ENCODE measurements around the gene SULT4A1.

Gene SULT4A1

DNA sequence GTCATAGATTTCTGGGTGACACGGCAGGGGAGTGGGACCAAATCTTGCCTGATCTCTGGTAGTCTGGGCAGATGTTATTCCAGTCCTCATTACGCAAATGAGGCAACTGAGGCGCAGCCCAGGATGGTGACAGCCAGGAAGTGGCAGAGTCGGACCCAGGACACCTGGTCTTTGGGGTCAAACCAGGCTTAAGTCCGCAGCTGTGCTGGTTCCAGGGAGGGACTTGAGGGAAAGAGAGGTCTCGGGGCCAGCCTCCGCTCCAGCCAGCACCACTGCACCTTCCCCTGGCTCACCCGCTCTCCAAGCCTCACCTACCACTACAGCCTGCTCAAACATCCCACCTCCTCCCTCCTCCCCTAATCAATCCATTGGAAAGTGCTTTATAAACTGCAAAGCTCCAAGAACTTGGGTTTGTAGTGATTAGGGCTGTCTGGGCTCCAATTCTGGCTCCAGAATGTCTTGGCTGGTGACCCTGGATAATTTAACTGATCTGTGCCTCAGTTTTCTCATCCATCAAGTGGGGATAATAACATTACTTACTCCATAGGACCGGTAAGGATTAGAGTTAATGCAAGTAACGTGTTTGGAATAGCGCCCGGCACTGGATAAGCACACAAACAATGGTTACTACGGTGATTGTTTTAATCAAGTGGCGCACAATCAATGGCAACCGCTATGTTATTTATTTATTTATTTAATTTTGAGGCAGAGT, 30.0 kb upstream of the SULT4A1 start:
- H3K9me3 ChIP-seq (ENCODE audit: low read length), result no peaks in the 10 kb centered on the region
- H3K27me3 ChIP-seq (ENCODE audit: insufficient read depth, low read length), result peaks cover 66% of the 10 kb centered on the region
- no peaks in the 10 kb centered on the region for H3K36me3 ChIP-seq (ENCODE audit: insufficient read depth, low read length)
- H3K4me1 ChIP-seq (ENCODE audit: insufficient read depth, low read length), result no peaks in the 10 kb centered on the region
- H2AFZ ChIP-seq (ENCODE audit: low read depth, low read length), result no peak overlapping the region
- no peak overlapping the region for H3K4me3 ChIP-seq (ENCODE audit: low read length)

DNA sequence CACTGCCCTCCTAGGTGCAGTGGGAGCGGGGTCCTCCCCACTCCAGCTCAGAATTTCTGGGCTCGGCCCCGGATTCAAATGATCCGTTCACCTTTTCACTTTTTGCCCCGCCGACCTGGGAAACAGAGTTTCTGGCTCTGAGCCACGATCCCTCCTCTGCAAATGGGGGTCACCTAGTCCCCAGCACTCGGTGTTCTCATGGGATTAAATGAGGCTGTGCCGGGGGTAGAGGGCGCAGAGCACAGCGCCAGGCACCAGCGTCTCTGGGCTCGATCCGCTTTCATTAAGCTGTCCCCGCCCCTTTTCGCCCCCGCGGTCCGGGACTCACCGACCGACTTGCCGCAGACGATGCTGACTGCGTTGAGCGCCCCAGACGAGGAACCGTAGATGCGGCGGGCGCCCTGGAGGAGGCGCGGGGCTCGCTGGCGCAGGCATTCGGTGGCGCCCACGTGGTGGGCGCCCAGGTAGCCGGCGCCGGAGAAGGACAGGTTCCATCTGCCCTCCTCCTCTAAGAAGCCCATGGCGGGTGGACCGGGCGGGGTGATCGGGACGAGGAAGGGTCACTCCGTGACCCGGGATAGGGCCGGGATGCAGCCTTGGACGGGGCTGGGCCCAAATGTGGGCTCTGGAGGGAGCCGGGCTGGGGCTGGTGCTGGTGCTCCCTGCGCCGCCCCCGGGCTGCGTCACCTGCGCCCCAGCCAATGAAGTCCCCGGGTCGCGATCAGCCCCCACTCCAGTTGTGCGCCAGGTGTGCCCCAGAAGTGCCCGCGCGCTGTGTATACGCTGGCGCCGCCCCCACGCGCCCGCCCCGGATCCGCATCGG, 29.3 kb upstream of the SULT4A1 start, which contains the start of gene PNPLA5:
TSS of gene PNPLA5 (minus strand) at position 654 of the 823 bp plus-strand sequence. CDS start at position 521, 133 bp downstream.
- Histone ChIP-seq H3K9me3 (ENCODE audit: low read length) (no peaks in the 10 kb centered on the region), H3K4me1 (ENCODE audit: insufficient read depth, low read length) (no peaks in the 10 kb centered on the region), H3K36me3 (ENCODE audit: insufficient read depth, low read length) (no peaks in the 10 kb centered on the region), H3K27me3 (ENCODE audit: insufficient read depth, low read length) (peaks cover 66% of the 10 kb centered on the region), H2AFZ (ENCODE audit: low read depth, low read length) (no peak within 1 kb of the TSS), H3K4me3 (ENCODE audit: low read length) (no peak within 1 kb of the TSS)

DNA sequence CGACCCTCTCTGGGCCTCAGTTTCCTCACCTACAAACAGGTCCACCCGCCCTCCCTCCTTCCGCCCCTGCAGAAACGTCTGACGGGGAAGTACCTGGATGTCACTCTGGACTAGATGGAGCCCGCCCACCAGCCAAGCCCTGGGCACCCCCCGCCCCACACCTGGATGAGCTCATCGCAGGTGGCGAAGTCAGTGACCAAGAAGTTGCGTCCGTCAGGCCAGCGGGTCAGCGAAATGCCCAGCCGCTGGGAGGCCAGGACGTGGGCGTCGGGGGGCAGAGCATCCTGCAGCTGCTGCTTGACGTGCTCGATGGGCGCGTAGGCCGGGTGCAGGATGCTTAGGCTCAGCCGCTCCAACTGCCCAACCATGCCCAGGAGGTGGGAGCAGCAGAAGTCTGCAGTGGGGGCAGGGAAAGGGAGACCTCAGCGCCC, 28.6 kb upstream of the SULT4A1 start:
- Histone ChIP-seq H3K27me3 (ENCODE audit: insufficient read depth, low read length) (peaks cover 64% of the 10 kb centered on the region), H3K4me3 (ENCODE audit: low read length) (no peak overlapping the region)

DNA sequence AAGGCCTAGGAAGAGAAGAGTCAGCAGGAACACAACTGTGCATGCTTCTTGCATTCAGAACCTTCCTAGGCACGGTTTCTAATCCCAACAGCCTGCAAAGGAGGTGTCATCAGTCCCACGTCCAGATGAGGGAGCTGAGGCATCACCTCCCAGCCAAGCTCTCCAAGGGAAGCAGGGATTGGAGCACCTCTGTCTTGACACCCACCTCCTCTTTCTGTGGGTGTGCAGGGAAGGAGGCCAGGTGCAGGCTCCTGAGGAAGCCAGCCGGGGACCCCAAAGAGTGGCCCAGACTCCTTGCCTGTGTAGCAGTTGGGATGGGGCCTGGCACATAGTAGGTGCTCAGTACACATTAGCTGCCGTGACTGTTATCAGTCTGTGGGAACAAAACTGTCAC, 27.5 kb upstream of the SULT4A1 start:
- no peaks in the 10 kb centered on the region for H3K4me1 ChIP-seq (ENCODE audit: insufficient read depth, low read length)
- H3K27me3 ChIP-seq (ENCODE audit: insufficient read depth, low read length), result peaks cover 56% of the 10 kb centered on the region

More for the DNA sequence above, 28.6 kb upstream of the SULT4A1 start:
- Histone ChIP-seq H3K9me3 (ENCODE audit: low read length) (no peaks in the 10 kb centered on the region), H3K4me1 (ENCODE audit: insufficient read depth, low read length) (no peaks in the 10 kb centered on the region), H2AFZ (ENCODE audit: low read depth, low read length) (no peak overlapping the region), H3K36me3 (ENCODE audit: insufficient read depth, low read length) (no peaks in the 10 kb centered on the region)

GRCh38 chr22:43889201-43889859, 27.0 kb upstream of the SULT4A1 start:
- H2AFZ ChIP-seq (ENCODE audit: low read depth, low read length), result no peak overlapping the region
- H3K27me3 ChIP-seq (ENCODE audit: insufficient read depth, low read length), result peaks cover 53% of the 10 kb centered on the region
- no peaks in the 10 kb centered on the region for H3K36me3 ChIP-seq (ENCODE audit: insufficient read depth, low read length)
- no peak overlapping the region for H3K4me3 ChIP-seq (ENCODE audit: low read length)
- no peaks in the 10 kb centered on the region for H3K4me1 ChIP-seq (ENCODE audit: insufficient read depth, low read length)
- H3K9me3 ChIP-seq (ENCODE audit: low read length), result no peaks in the 10 kb centered on the region

More for the DNA sequence above, 27.5 kb upstream of the SULT4A1 start:
- no peak overlapping the region for H2AFZ ChIP-seq (ENCODE audit: low read depth, low read length)
- no peaks in the 10 kb centered on the region for H3K36me3 ChIP-seq (ENCODE audit: insufficient read depth, low read length)
- H3K4me3 ChIP-seq (ENCODE audit: low read length), result no peak overlapping the region
- no peaks in the 10 kb centered on the region for H3K9me3 ChIP-seq (ENCODE audit: low read length)

DNA sequence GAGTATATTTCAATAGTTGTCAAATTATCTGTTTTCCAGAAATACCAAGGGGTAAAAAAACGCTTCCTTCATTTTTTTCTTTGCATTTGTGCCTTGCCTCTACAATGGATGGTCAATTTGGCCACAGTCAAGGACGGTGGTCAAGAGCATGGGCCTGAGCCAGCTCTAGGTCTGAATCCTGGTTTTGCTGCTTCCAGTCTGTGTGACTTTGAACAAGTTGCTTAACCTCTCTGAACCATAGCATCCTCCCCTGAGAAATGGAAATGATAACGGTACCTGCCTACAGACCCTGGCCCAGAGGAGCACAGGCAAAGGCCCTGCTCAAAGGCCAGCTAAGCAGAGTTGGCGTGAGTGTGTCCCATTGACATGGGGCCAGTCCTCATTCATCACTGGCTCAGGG, 26.4 kb upstream of the SULT4A1 start:
- Histone ChIP-seq H3K4me1 (ENCODE audit: insufficient read depth, low read length) (no peaks in the 10 kb centered on the region), H3K27me3 (ENCODE audit: insufficient read depth, low read length) (peaks cover 47% of the 10 kb centered on the region), H3K4me3 (ENCODE audit: low read length) (no peak overlapping the region), H3K9me3 (ENCODE audit: low read length) (no peaks in the 10 kb centered on the region), H2AFZ (ENCODE audit: low read depth, low read length) (no peak overlapping the region), H3K36me3 (ENCODE audit: insufficient read depth, low read length) (no peaks in the 10 kb centered on the region)

- Histone ChIP-seq H3K4me3 (ENCODE audit: low read length) (no peak overlapping the region), H3K27me3 (ENCODE audit: insufficient read depth, low read length) (peaks cover 35% of the 10 kb centered on the region), H2AFZ (ENCODE audit: low read depth, low read length) (no peak overlapping the region), H3K36me3 (ENCODE audit: insufficient read depth, low read length) (no peaks in the 10 kb centered on the region), H3K4me1 (ENCODE audit: insufficient read depth, low read length) (no peaks in the 10 kb centered on the region), H3K9me3 (ENCODE audit: low read length) (no peaks in the 10 kb centered on the region)
Measured at GRCh38 chr22:43887391-43887790, 25.1 kb upstream of the SULT4A1 start.

GRCh38 chr22:43886231-43886630, 23.9 kb upstream of the SULT4A1 start:
- no peak overlapping the region for H3K4me3 ChIP-seq (ENCODE audit: low read length)
- H2AFZ ChIP-seq (ENCODE audit: low read depth, low read length), result no peak overlapping the region
- no peaks in the 10 kb centered on the region for H3K4me1 ChIP-seq (ENCODE audit: insufficient read depth, low read length)
- no peaks in the 10 kb centered on the region for H3K36me3 ChIP-seq (ENCODE audit: insufficient read depth, low read length)
- no peaks in the 10 kb centered on the region for H3K9me3 ChIP-seq (ENCODE audit: low read length)
- H3K27me3 ChIP-seq (ENCODE audit: insufficient read depth, low read length), result peaks cover 23% of the 10 kb centered on the region

- Histone ChIP-seq H3K36me3 (ENCODE audit: insufficient read depth, low read length) (no peaks in the 10 kb centered on the region), H3K4me3 (ENCODE audit: low read length) (no peak overlapping the region), H3K4me1 (ENCODE audit: insufficient read depth, low read length) (no peaks in the 10 kb centered on the region), H2AFZ (ENCODE audit: low read depth, low read length) (no peak overlapping the region), H3K27me3 (ENCODE audit: insufficient read depth, low read length) (peaks cover 19% of the 10 kb centered on the region), H3K9me3 (ENCODE audit: low read length) (no peaks in the 10 kb centered on the region)
Measured at GRCh38 chr22:43885786-43886185, 23.5 kb upstream of the SULT4A1 start.

DNA sequence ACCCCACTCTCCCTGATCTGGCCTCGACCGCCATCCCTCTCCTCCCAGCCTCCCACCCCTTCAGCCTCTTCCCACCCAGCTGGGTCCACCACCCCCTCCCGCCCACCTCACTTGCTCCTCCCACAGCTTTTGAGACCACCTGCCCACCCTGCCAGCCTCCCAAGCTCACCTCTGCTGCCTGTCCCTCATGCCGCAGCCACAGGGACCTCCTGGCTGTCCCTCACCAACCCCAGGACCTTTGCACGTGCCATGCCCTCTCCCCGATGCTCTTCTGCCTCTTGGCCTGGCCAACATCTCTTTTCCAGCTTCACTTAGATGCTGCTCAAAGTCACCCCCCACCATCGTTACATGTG, 23.0 kb upstream of the SULT4A1 start:
- no peak overlapping the region for H2AFZ ChIP-seq (ENCODE audit: low read depth, low read length)
- no peaks in the 10 kb centered on the region for H3K9me3 ChIP-seq (ENCODE audit: low read length)
- peaks cover 14% of the 10 kb centered on the region for H3K27me3 ChIP-seq (ENCODE audit: insufficient read depth, low read length)
- H3K36me3 ChIP-seq (ENCODE audit: insufficient read depth, low read length), result no peaks in the 10 kb centered on the region
- H3K4me1 ChIP-seq (ENCODE audit: insufficient read depth, low read length), result no peaks in the 10 kb centered on the region
- no peak overlapping the region for H3K4me3 ChIP-seq (ENCODE audit: low read length)

DNA sequence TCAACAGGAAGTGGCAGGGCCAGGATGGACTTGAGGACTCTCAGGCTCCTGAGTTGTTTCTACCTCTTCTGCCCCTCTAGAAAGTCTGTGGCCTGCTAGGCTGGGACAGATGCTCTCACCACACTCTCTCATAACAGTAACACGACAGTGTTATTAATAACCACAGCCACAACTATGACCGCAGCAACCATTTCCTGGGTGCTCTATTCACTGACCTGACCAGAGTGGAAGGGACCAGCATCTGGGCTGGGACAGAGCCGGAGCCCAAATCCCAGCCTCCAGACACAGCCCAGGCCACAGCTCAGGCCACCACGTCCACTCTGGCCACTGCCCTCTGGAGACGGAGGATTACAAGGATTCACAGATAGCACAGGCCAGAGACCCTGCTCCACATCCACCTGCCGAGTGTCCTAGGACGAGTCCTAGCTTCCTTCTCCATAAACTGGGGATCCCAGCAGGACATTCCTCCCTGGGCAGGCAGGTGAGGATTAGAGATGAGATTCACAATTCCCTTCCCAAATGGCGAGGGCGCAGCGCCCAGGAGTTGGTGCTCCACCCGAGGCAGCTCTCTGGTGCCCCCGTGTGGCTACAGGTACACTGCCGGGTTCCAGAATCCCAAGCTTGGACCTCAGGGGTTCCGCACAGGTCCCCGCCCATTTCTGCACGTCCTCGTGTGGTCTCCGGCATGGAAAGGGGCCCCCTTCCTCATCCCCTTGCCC, 22.4 kb upstream of the SULT4A1 start:
- Histone ChIP-seq H2AFZ (ENCODE audit: low read depth, low read length) (no peak overlapping the region), H3K36me3 (ENCODE audit: insufficient read depth, low read length) (no peaks in the 10 kb centered on the region), H3K9me3 (ENCODE audit: low read length) (no peaks in the 10 kb centered on the region), H3K4me3 (ENCODE audit: low read length) (no peak overlapping the region), H3K27me3 (ENCODE audit: insufficient read depth, low read length) (peaks cover 8% of the 10 kb centered on the region), H3K4me1 (ENCODE audit: insufficient read depth, low read length) (no peaks in the 10 kb centered on the region)

GRCh38 chr22:43883719-43884415, 21.6 kb upstream of the SULT4A1 start:
- H3K27me3 ChIP-seq (ENCODE audit: insufficient read depth, low read length), result peaks cover 1% of the 10 kb centered on the region
- peaks cover under 1% of the 10 kb centered on the region for H3K4me1 ChIP-seq (ENCODE audit: insufficient read depth, low read length)
- no peaks in the 10 kb centered on the region for H3K9me3 ChIP-seq (ENCODE audit: low read length)
- no peak overlapping the region for H2AFZ ChIP-seq (ENCODE audit: low read depth, low read length)
- no peak overlapping the region for H3K4me3 ChIP-seq (ENCODE audit: low read length)
- H3K36me3 ChIP-seq (ENCODE audit: insufficient read depth, low read length), result no peaks in the 10 kb centered on the region
